Transverse colon (tissue), 3 donors: ENCODE measurements around the gene SYTL5.

Experiments
- CTCF ChIP-seq, 5 experiments: fragments of 200-600 bp in 3 of 5; fragments of 450-650 bp in 2 of 5; sonication (generic) in 3 of 5; IDR thresholded peaks; 1 replicate in 2 of 5; 2 replicates in 3 of 5; pipeline ENCODE4 v1.5.1; 2016 to 2017; ENCODE audit warnings: antibody characterized with exemption in 5 of 5, inconsistent platforms in 3 of 5, mild to moderate bottlenecking in 2 of 5, moderate library complexity in 1 of 5
- POLR2A ChIP-seq: fragments of 450-650 bp; IDR thresholded peaks from one replicate; pipeline ENCODE4 v1.6.1; 2016; ENCODE audit warnings: antibody characterized with exemption, mild to moderate bottlenecking, moderate library complexity

- TF ChIP-seq CTCF (IDR thresholded peaks at IDR 0.05) (no peak), POLR2A (no peak)
These were observed 13.2 kb upstream of the SYTL5 start for GRCh38 chrX:37993176-37993575.
